ENCODE measurements around the gene DRAP1. TPM values are rescaled to one million over a fixed set of nuclear protein-coding genes. Genes with fewer than 3 reads are reported as not detected.

DRAP1 gene
- total and polyA plus RNA-seq, 9 of the 15 experiments (the other 6 are each of a cell fraction or from before 2014, with no cell fraction given): 9.6 to 200 (median 92.9) TPM

- no peak for TF ChIP-seq XRCC4 (IDR thresholded peaks at IDR 0.05; ENCODE audit: extremely low read depth, insufficient read depth, insufficient read length)
- no peak for TF ChIP-seq ATF3 (IDR thresholded peaks at IDR 0.05)
- no peak; the same call in 1 of the 2 replicates for TF ChIP-seq ATF3 (CRISPR knock-in tag; conservative IDR thresholded peaks at IDR 0.05)
- peak; percentile 72; the same call in 1 of the 2 replicates for TF ChIP-seq BRD4 (IDR thresholded peaks at IDR 0.05)
- TF ChIP-seq KLF1 (tag; IDR thresholded peaks at IDR 0.05): peak; percentile 65
- no peak for TF ChIP-seq NFXL1 (CRISPR knock-in tag; IDR thresholded peaks at IDR 0.05)
- no peak for TF ChIP-seq ZNF124 (CRISPR knock-in tag; IDR thresholded peaks at IDR 0.05)
- peak; percentile 99 for TF ChIP-seq NRF1 (conservative IDR thresholded peaks at IDR 0.05 in 1 of 2, IDR thresholded peaks at IDR 0.05 in 1 of 2)
- no peak for TF ChIP-seq MCM2 (IDR thresholded peaks at IDR 0.05; ENCODE audit: low read depth)
- TF ChIP-seq CTBP1 (IDR thresholded peaks at IDR 0.05; ENCODE audit: borderline replicate concordance): peak; percentile 43; the same call in 1 of the 2 replicates
- 0 out of 2 replicates have a peak, but pooled peaks have one; percentile 17 for TF ChIP-seq JUNB (CRISPR knock-in tag; conservative IDR thresholded peaks at IDR 0.05)
- TF ChIP-seq ZNF3 (CRISPR knock-in tag; IDR thresholded peaks at IDR 0.05): no peak
- peak; percentile 64; the same call in 1 of the 2 replicates for TF ChIP-seq ZNF140 (CRISPR knock-in tag; IDR thresholded peaks at IDR 0.05)
- TF ChIP-seq CREB3L1 (IDR thresholded peaks at IDR 0.05; ENCODE audit: borderline replicate concordance, low read depth): peak; percentile 92
- peak; percentile 62 for TF ChIP-seq ETV5 (CRISPR knock-in tag; IDR thresholded peaks at IDR 0.05; ENCODE audit: low read depth)
- TF ChIP-seq DIDO1 (tag; IDR thresholded peaks at IDR 0.05; ENCODE audit: low read depth): peak; percentile 87
- peak; percentile 54; the same call in 1 of the 2 replicates for TF ChIP-seq NCOA1 (IDR thresholded peaks at IDR 0.05; ENCODE audit: low read depth)
- peak; percentile 59; the same call in 1 of the 2 replicates for TF ChIP-seq ZNF75A (CRISPR knock-in tag; IDR thresholded peaks at IDR 0.05)
- TF ChIP-seq HLTF (IDR thresholded peaks at IDR 0.05): peak; percentile 61; the same call in 1 of the 2 replicates
- peak; percentile 35; the same call in 1 of the 2 replicates for TF ChIP-seq ZNF583 (CRISPR knock-in tag; IDR thresholded peaks at IDR 0.05)
- TF ChIP-seq KDM5B (IDR thresholded peaks at IDR 0.05; ENCODE audit: insufficient replicate concordance, low read depth, low read length): peak; percentile 70
- peak; percentile 79 for TF ChIP-seq ATF7 (IDR thresholded peaks at IDR 0.05)
- TF ChIP-seq ZNF24 (IDR thresholded peaks at IDR 0.05): peak; percentile 44; the same call in 1 of the 2 replicates
- TF ChIP-seq PCBP1 (IDR thresholded peaks at IDR 0.05; ENCODE audit: low read depth, low read length, poor library complexity, severe bottlenecking): peak; percentile 66
- TF ChIP-seq MED1 (CRISPR knock-in tag; IDR thresholded peaks at IDR 0.05; ENCODE audit: borderline replicate concordance): no peak
- peak; percentile 99 for TF ChIP-seq ELF1 (tag; IDR thresholded peaks at IDR 0.05)
- peak; percentile 91 for TF ChIP-seq PHF20 (IDR thresholded peaks at IDR 0.05; ENCODE audit: partially characterized antibody)
Observed at GRCh38 chr11:65961267-65962140, 42.3 kb downstream of the DRAP1 start, which contains the start of gene SART1 (continued).
